HUDEP-2 (cell line): ENCODE results near the gene SRD5A1.

ENCODE experiments used
- DNase-seq, 76 experiments: peaks; one replicate each; lab custom pipeline; 2025; ENCODE audit not compliant: unreplicated experiment in 76 of 76; lab: John Stamatoyannopoulos, UW

The SRD5A1 gene

GRCh38 chr5:6604341-6604740, 28.9 kb upstream of the SRD5A1 start:
- no peak for DNase-seq

GRCh38 chr5:6604946-6605345, 28.3 kb upstream of the SRD5A1 start:
- DNase-seq: no peak

- DNase-seq: no peak
These were observed 26.2 kb upstream of the SRD5A1 start for GRCh38 chr5:6606884-6607558.

GRCh38 chr5:6607559-6607936, 25.7 kb upstream of the SRD5A1 start:
- DNase-seq: no peak

- DNase-seq: no peak
These were observed 25.2 kb upstream of the SRD5A1 start for GRCh38 chr5:6608016-6608415.

- DNase-seq: no peak
These were observed 21.6 kb upstream of the SRD5A1 start for GRCh38 chr5:6611334-6612256.

GRCh38 chr5:6615034-6615815, 18.0 kb upstream of the SRD5A1 start:
- no peak for DNase-seq

GRCh38 chr5:6616632-6617031, 16.6 kb upstream of the SRD5A1 start:
- no peak for DNase-seq

GRCh38 chr5:6623228-6623627, 10.0 kb upstream of the SRD5A1 start:
- no peak for DNase-seq

GRCh38 chr5:6623941-6624340, 9.3 kb upstream of the SRD5A1 start:
- DNase-seq: no peak

- DNase-seq: no peak
These were observed 6.7 kb upstream of the SRD5A1 start for GRCh38 chr5:6626508-6626907.

GRCh38 chr5:6631441-6631840, 1.8 kb upstream of the SRD5A1 start:
- DNase-seq: no peak

- peak in 19 of 76 experiments; percentile 1 to 53 (median 21) for DNase-seq
These were observed 834 bp upstream of the SRD5A1 start for GRCh38 chr5:6632324-6632887.

- DNase-seq: peak in 16 of 76 experiments; percentile 1 to 51 (median 40)
These were observed 417 bp downstream of the SRD5A1 start for GRCh38 chr5:6633469-6634245.

GRCh38 chr5:6634306-6634705, 1.1 kb downstream of the SRD5A1 start:
- DNase-seq: peak in 5 of 76 experiments; percentile 3 to 17 (median 5)

GRCh38 chr5:6634788-6635430, 1.7 kb downstream of the SRD5A1 start:
- DNase-seq: no peak

- DNase-seq: no peak
These were observed 3.1 kb downstream of the SRD5A1 start for GRCh38 chr5:6636293-6636692.

- no peak for DNase-seq
These were observed 3.8 kb downstream of the SRD5A1 start for GRCh38 chr5:6637022-6637421.

GRCh38 chr5:6637590-6637989, 4.3 kb downstream of the SRD5A1 start:
- DNase-seq: no peak

- DNase-seq: no peak
These were observed 5.0 kb downstream of the SRD5A1 start for GRCh38 chr5:6638236-6638635.
